HEK293 (cell line): Measurements from ENCODE around the gene NELL2.
"Not testable (repeated sequence)": the region's sequence is repeated elsewhere in the genome, so short reads cannot be mapped to it uniquely, and the experiment has no call there.

Experiments
- CTCF ChIA-PET: fragments of 350-600 bp; formaldehyde crosslinking; extraction: SDS; loops from one replicate; lab custom pipeline; 2021; ENCODE audit warnings: antibody characterized with exemption; lab: Yijun Ruan, JAX
- POLR2A ChIA-PET: fragments of 300-600 bp; formaldehyde crosslinking; extraction: SDS; loops from one replicate; lab custom pipeline; 2020; ENCODE audit warnings: antibody characterized with exemption, inconsistent platforms; lab: Yijun Ruan, JAX
- H3K27ac ChIP-seq: fragments of 200-500 bp; sonication (Bioruptor generic); 2 replicates; pipeline ENCODE4 v1.5.1; 2014; ENCODE audit warnings: low read depth, low read length, control low read depth, inconsistent platforms; ENCODE audit errors: extremely low read depth
- H3K36me3 ChIP-seq, 2 experiments: fragments of 200-500 bp in 1 of 2; sonication (Bioruptor generic) in 1 of 2; 1 replicate in 1 of 2; 2 replicates in 1 of 2; pipeline ENCODE4 v1.5.1; 2014 to 2017; ENCODE audit warnings: inconsistent platforms in 2 of 2, low read length in 2 of 2; ENCODE audit not compliant: control insufficient read depth in 2 of 2, insufficient read depth in 1 of 2
- H3K4me1 ChIP-seq: fragments of 200-500 bp; sonication (Bioruptor generic); 2 replicates; pipeline ENCODE4 v1.5.1; 2014; ENCODE audit warnings: mild to moderate bottlenecking, low read length, inconsistent platforms; ENCODE audit not compliant: control insufficient read depth, insufficient read depth
- H3K4me3 ChIP-seq: 2 replicates; pipeline ENCODE4 v1.5.1; 2011; ENCODE audit warnings: low read depth, mild to moderate bottlenecking, control low read depth, low read length, moderate library complexity
- H3K9me3 ChIP-seq: fragments of 200-500 bp; sonication (Bioruptor generic); 2 replicates; pipeline ENCODE4 v1.5.1; 2014; ENCODE audit warnings: low read depth, low read length, inconsistent platforms; ENCODE audit not compliant: control insufficient read depth, insufficient read depth
- ELK4 ChIP-seq: IDR thresholded peaks from 2 replicates; pipeline ENCODE4 v1.6.1; 2011; ENCODE audit warnings: mild to moderate bottlenecking, low read depth, low read length, borderline replicate concordance
- FEZF1 ChIP-seq: fragments of 450-650 bp; formaldehyde crosslinking; IDR thresholded peaks from 2 replicates; pipeline ENCODE4 v1.5.1; 2016; ENCODE audit warnings: missing biosample characterization, missing genetic modification characterization
- IKZF3 ChIP-seq: fragments of 450-650 bp; IDR thresholded peaks from 2 replicates; pipeline ENCODE4 v1.5.0; 2018; ENCODE audit warnings: missing biosample characterization, mild to moderate bottlenecking, missing genetic modification characterization, moderate library complexity
- MZF1 ChIP-seq: fragments of 450-650 bp; formaldehyde crosslinking; IDR thresholded peaks from 2 replicates; pipeline ENCODE4 v1.5.1; 2017; ENCODE audit warnings: missing biosample characterization, missing genetic modification characterization, borderline replicate concordance
- PRDM1 ChIP-seq: fragments of 450-650 bp; formaldehyde crosslinking; IDR thresholded peaks from 2 replicates; pipeline ENCODE4; 2016; ENCODE audit warnings: missing biosample characterization, missing genetic modification characterization
- SALL2 ChIP-seq: fragments of 450-650 bp; formaldehyde crosslinking; IDR thresholded peaks from 2 replicates; pipeline ENCODE4 v1.5.0; 2017; ENCODE audit warnings: missing biosample characterization, mild to moderate bottlenecking, missing genetic modification characterization, borderline replicate concordance
- SETDB1 ChIP-seq: IDR thresholded peaks from one replicate; pipeline ENCODE4 v1.6.1; 2017; ENCODE audit warnings: mild to moderate bottlenecking, low read length, moderate library complexity, mixed read lengths; ENCODE audit not compliant: insufficient read length
- TCF7L2 ChIP-seq: IDR thresholded peaks from 2 replicates; pipeline ENCODE4 v1.6.1; 2011; ENCODE audit warnings: low read depth, mild to moderate bottlenecking, inconsistent platforms, low read length, moderate library complexity, borderline replicate concordance
- TRIM28 ChIP-seq: IDR thresholded peaks from 2 replicates; pipeline ENCODE4 v1.6.1; 2011; ENCODE audit warnings: low read length, control low read depth, borderline replicate concordance
- YY2 ChIP-seq: fragments of 450-650 bp; formaldehyde crosslinking; IDR thresholded peaks from 2 replicates; pipeline ENCODE4 v1.5.1; 2016; ENCODE audit warnings: missing biosample characterization, missing genetic modification characterization
- ZBTB49 ChIP-seq: fragments of 450-650 bp; formaldehyde crosslinking; IDR thresholded peaks from 2 replicates; pipeline ENCODE4 v1.5.1; 2016; ENCODE audit warnings: missing biosample characterization, missing genetic modification characterization, low read depth
- ZEB2 ChIP-seq: fragments of 450-650 bp; formaldehyde crosslinking; IDR thresholded peaks from 2 replicates; pipeline ENCODE4 v1.5.1; 2016; ENCODE audit warnings: missing biosample characterization, missing genetic modification characterization
- ZNF2 ChIP-seq: fragments of 450-650 bp; formaldehyde crosslinking; IDR thresholded peaks from 2 replicates; pipeline ENCODE4 v1.5.1; 2016; ENCODE audit warnings: missing biosample characterization, missing genetic modification characterization
- ZNF23 ChIP-seq: fragments of 450-650 bp; formaldehyde crosslinking; IDR thresholded peaks from 2 replicates; pipeline ENCODE4 v1.5.1; 2016; ENCODE audit warnings: missing biosample characterization, missing genetic modification characterization, borderline replicate concordance
- ZNF501 ChIP-seq: fragments of 450-650 bp; formaldehyde crosslinking; IDR thresholded peaks from 2 replicates; pipeline ENCODE4 v1.5.1; 2016; ENCODE audit warnings: missing biosample characterization, missing genetic modification characterization
- ZNF600 ChIP-seq: fragments of 450-650 bp; formaldehyde crosslinking; IDR thresholded peaks from 2 replicates; pipeline ENCODE4 v1.5.1; 2016; ENCODE audit warnings: missing biosample characterization, missing genetic modification characterization
- ZNF624 ChIP-seq: fragments of 450-650 bp; formaldehyde crosslinking; IDR thresholded peaks from 2 replicates; pipeline ENCODE4 v1.5.1; 2017; ENCODE audit warnings: missing biosample characterization, missing genetic modification characterization
- ZNF629 ChIP-seq: fragments of 450-650 bp; formaldehyde crosslinking; IDR thresholded peaks from 2 replicates; pipeline ENCODE4 v1.5.1; 2017; ENCODE audit warnings: missing biosample characterization, missing genetic modification characterization
- ZNF777 ChIP-seq: fragments of 450-650 bp; formaldehyde crosslinking; IDR thresholded peaks from 2 replicates; pipeline ENCODE4 v1.5.1; 2017; ENCODE audit warnings: missing biosample characterization, missing genetic modification characterization, borderline replicate concordance
- ZNF791 ChIP-seq: fragments of 450-650 bp; formaldehyde crosslinking; IDR thresholded peaks from 2 replicates; pipeline ENCODE4 v1.5.1; 2016; ENCODE audit warnings: missing biosample characterization, missing genetic modification characterization

The NELL2 gene

GRCh38 chr12:44748950-44749468, 127.1 kb downstream of the NELL2 start:
- POLR2A ChIA-PET: no interaction called here
- TF ChIP-seq FEZF1 (tag by site-specific recombination) (no peak), YY2 (no peak), MZF1 (tag by site-specific recombination) (no peak), SALL2 (tag by site-specific recombination) (no peak), ZNF2 (tag by site-specific recombination) (no peak), PRDM1 (tag by site-specific recombination) (no peak), ZNF777 (tag by site-specific recombination) (no peak), ZNF629 (tag by site-specific recombination) (no peak)
- no peak overlapping the region for H3K4me3 ChIP-seq
- H3K27ac ChIP-seq: no peak overlapping the region
- H3K9me3 ChIP-seq: no peaks in the 10 kb centered on the region
- CTCF ChIA-PET: no interaction called here
- no peaks in the 10 kb centered on the region for H3K36me3 ChIP-seq
- H3K4me1 ChIP-seq: peaks cover 3% of the 10 kb centered on the region; the same call in 1 of the 2 replicates

- CTCF ChIA-PET, POLR2A ChIA-PET, H3K9me3 ChIP-seq, H3K36me3 ChIP-seq, H3K4me3 ChIP-seq, H3K27ac ChIP-seq, H3K4me1 ChIP-seq: not testable (repeated sequence)
Observed at GRCh38 chr12:44741292-44741980, 134.7 kb downstream of the NELL2 start.

GRCh38 chr12:44738051-44738450, 138.1 kb downstream of the NELL2 start:
- Histone ChIP-seq H3K27ac (no peak overlapping the region), H3K4me1 (no peaks in the 10 kb centered on the region), H3K4me3 (no peak overlapping the region), H3K9me3 (no peaks in the 10 kb centered on the region; the same call in 1 of the 2 replicates), H3K36me3 (no peaks in the 10 kb centered on the region)
- TF ChIP-seq ZNF501 (tag by site-specific recombination): no peak
- no peak for TF ChIP-seq ZNF23
- TF ChIP-seq IKZF3 (tag by site-specific recombination): no peak
- TF ChIP-seq ZBTB49: no peak
- POLR2A ChIA-PET: no interaction called here
- CTCF ChIA-PET: no interaction called here

GRCh38 chr12:44728566-44728965, 147.5 kb downstream of the NELL2 start:
- Histone ChIP-seq H3K9me3 (no peaks in the 10 kb centered on the region), H3K4me3 (no peak overlapping the region), H3K4me1 (no peaks in the 10 kb centered on the region), H3K27ac (no peak overlapping the region), H3K36me3 (no peaks in the 10 kb centered on the region)
- CTCF ChIA-PET: no interaction called here
- POLR2A ChIA-PET: no interaction called here
- TF ChIP-seq ZNF624 (tag by site-specific recombination) (no peak), ZEB2 (tag by site-specific recombination) (no peak), ZNF791 (peak; percentile 96), ELK4 (no peak), ZNF600 (tag by site-specific recombination) (no peak), TCF7L2 (no peak), TRIM28 (peak; percentile 63; the same call in 1 of the 2 replicates), SETDB1 (peak; percentile 60)
